Activated CD4-positive, alpha-beta T cell treated with anti-CD3 and anti-CD28 coated beads, Interleukin-2, amount 10 ng/mL, durations not matched to agents 24 days and 14 days (primary cell): Measurements from ENCODE around the gene PYGB. TPM values are rescaled to one million over a fixed set of nuclear protein-coding genes. Genes with fewer than 3 reads are reported as not detected.

Source experiments
- DNase-seq: peaks from one replicate; pipeline ENCODE4 v3.0.0; 2022
- H3K27ac Mint-ChIP-seq: one replicate; pipeline ENCODE4 v1.8.0; 2022; ENCODE audit warnings: mild to moderate bottlenecking, mixed read lengths
- H3K27me3 Mint-ChIP-seq: one replicate; pipeline ENCODE4 v1.8.0; 2022; ENCODE audit warnings: mixed read lengths
- H3K36me3 Mint-ChIP-seq: one replicate; pipeline ENCODE4 v1.8.0; 2022; ENCODE audit warnings: low read depth, mild to moderate bottlenecking, mixed read lengths
- H3K4me1 Mint-ChIP-seq: one replicate; pipeline ENCODE4 v1.8.0; 2021; ENCODE audit warnings: mixed read lengths
- H3K4me3 Mint-ChIP-seq: one replicate; pipeline ENCODE4 v1.8.0; 2022; ENCODE audit warnings: mild to moderate bottlenecking, moderate library complexity, mixed read lengths
- H3K9me3 Mint-ChIP-seq: one replicate; pipeline ENCODE4 v1.8.0; 2021; ENCODE audit warnings: mixed read lengths
- intact Hi-C: fragments of 100-400 bp; cut with micrococcal nuclease; formaldehyde crosslinking; loops from one replicate; pipeline ENCODE4 v1.15.1; 2023
- total RNA-seq: library from RNA; stranded (reverse); gene quantifications from 2 replicates; pipeline ENCODE4 v1.2.3, GENCODE V29; 2022

The PYGB gene
- total RNA-seq, 1 donor from 2014 or later, result 36.6 TPM

DNA sequence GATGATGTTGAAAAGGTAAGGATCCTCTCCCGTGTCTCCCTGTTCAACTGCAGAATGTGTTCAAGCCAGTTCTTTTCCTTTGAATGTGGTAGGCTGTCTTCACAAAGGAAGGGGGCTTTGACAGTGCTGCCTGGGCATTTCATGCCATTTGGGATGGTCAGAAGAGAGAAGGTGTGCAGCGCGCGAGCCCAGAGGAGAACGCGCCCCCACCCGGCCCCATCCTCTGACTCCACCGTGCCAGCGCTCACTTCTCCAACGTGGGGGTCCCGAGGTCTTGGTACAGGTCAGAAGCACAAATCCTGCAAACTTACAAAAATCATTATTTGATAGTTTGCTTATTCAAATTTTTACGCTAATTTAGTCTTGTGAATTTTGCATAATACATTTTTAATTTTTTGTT lies 38.0 kb upstream of the PYGB start:
- intact Hi-C loops, result no loop called here
- Mint-ChIP-seq H3K4me3 (no peak overlapping the region), H3K36me3 (peaks cover 1% of the 10 kb centered on the region), H3K4me1 (peaks cover 3% of the 10 kb centered on the region), H3K27ac (no peak overlapping the region), H3K9me3 (no peaks in the 10 kb centered on the region), H3K27me3 (no peaks in the 10 kb centered on the region)
- DNase-seq, result no peak

- Mint-ChIP-seq H3K27ac (no peak overlapping the region), H3K4me1 (peaks cover 3% of the 10 kb centered on the region), H3K9me3 (no peaks in the 10 kb centered on the region), H3K27me3 (no peaks in the 10 kb centered on the region), H3K36me3 (peaks cover 1% of the 10 kb centered on the region), H3K4me3 (no peak overlapping the region)
- DNase-seq, result no peak
- intact Hi-C loops, result no loop called here
Observed at GRCh38 chr20:25211273-25211672, 36.6 kb upstream of the PYGB start.

DNA sequence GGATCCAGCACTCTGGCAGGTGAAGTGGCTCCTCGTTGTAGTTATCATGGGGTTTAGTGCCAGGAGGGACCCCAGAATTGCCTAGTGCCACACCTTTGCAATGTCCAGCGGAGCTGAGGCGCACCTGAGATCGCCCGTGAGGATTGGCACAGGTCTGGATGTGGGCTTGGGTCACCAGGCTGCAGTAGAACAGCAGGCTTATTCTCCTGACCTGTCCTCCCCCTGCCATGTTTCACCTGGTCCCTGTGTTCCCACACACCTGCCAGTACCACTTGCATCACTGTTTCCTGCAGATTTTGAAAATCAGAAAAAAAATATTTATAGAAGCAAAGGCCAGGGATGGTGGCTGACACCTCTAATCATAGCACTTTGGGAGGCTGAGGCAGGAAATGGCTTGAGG lies 35.6 kb upstream of the PYGB start:
- peaks cover 3% of the 10 kb centered on the region for H3K36me3 Mint-ChIP-seq
- no peaks in the 10 kb centered on the region for H3K9me3 Mint-ChIP-seq
- intact Hi-C loops, result no loop called here
- H3K27me3 Mint-ChIP-seq, result no peaks in the 10 kb centered on the region
- no peak overlapping the region for H3K27ac Mint-ChIP-seq
- no peak for DNase-seq
- no peak overlapping the region for H3K4me3 Mint-ChIP-seq
- peaks cover 3% of the 10 kb centered on the region for H3K4me1 Mint-ChIP-seq

- H3K9me3 Mint-ChIP-seq, result no peaks in the 10 kb centered on the region
- H3K27me3 Mint-ChIP-seq, result no peaks in the 10 kb centered on the region
- no peak overlapping the region for H3K27ac Mint-ChIP-seq
- H3K36me3 Mint-ChIP-seq, result peaks cover 5% of the 10 kb centered on the region
- H3K4me3 Mint-ChIP-seq, result no peak overlapping the region
- H3K4me1 Mint-ChIP-seq, result peaks cover 3% of the 10 kb centered on the region
- DNase-seq, result no peak
- intact Hi-C loops, result no loop called here
Observed at GRCh38 chr20:25213566-25214425, 34.1 kb upstream of the PYGB start.

- Mint-ChIP-seq H3K36me3 (peaks cover 7% of the 10 kb centered on the region), H3K27me3 (no peaks in the 10 kb centered on the region), H3K9me3 (no peaks in the 10 kb centered on the region), H3K4me3 (no peak overlapping the region), H3K4me1 (peaks cover 3% of the 10 kb centered on the region), H3K27ac (no peak overlapping the region)
- no peak for DNase-seq
- intact Hi-C loops, result no loop called here
Observed at GRCh38 chr20:25214426-25214790, 33.5 kb upstream of the PYGB start.

DNA sequence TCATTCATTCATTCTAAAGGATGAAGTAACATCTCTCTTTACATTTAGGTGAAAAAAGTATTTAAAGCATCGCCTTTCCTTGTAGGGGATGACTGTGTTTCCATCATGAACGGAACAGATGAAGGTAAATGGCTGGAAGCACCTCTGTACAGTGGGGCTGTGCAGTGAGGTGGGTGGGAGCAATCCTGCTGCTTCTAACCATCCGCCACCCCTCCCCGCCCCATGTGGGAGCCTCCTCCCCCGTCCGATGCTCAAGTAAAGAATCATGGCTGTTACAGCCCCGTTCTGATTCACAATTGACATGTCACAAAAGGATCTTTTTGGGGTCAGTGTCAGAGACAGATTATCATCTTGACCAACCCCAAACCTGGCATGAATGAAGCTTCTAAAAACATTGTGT lies 33.1 kb upstream of the PYGB start:
- Mint-ChIP-seq H3K36me3 (peaks cover 7% of the 10 kb centered on the region), H3K4me3 (no peak overlapping the region), H3K27ac (no peak overlapping the region), H3K4me1 (no peaks in the 10 kb centered on the region), H3K9me3 (no peaks in the 10 kb centered on the region), H3K27me3 (no peaks in the 10 kb centered on the region)
- DNase-seq, result no peak
- intact Hi-C loops, result no loop called here

GRCh38 chr20:25215521-25215920 lies 32.4 kb upstream of the PYGB start:
- H3K27ac Mint-ChIP-seq, result no peak overlapping the region
- intact Hi-C loops, result no loop called here
- peaks cover 7% of the 10 kb centered on the region for H3K36me3 Mint-ChIP-seq

DNA sequence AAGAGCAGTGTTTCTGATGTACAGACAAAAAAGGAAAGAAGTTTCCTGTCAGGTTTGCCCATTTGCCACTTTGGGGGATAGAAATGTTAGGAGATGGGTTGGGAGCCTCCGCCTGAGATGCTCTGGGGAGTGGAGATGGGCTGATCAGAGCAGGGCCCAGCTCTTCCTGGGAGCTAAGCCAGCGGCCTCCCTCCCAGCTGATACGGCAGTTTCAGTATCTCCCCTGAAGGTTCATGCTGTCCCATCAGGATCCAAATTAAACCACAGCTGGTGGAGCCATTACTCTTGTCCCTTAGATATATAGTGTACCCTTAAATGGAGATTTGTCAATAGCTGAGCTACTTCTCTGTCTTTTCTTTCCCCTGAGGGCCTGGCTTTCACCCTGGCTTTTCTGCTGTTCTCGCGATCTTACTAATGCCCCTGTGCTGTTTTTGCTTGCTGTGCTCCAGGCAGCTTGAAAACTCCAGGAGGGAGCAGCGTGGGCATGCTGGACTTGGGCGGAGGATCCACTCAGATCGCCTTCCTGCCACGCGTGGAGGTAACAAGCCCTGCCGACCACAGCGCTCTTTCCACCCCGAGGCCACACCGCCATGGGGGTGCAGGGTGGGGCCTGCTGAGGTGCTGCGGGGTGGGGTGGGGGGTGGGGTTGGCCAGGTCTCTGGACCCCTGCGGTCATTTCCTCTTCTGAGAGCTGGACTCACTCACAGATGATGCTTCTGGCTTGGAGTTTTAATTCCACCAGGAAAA lies 31.5 kb upstream of the PYGB start:
- no peaks in the 10 kb centered on the region for H3K4me1 Mint-ChIP-seq
- H3K36me3 Mint-ChIP-seq, result peaks cover 6% of the 10 kb centered on the region
- no peak overlapping the region for H3K27ac Mint-ChIP-seq
- H3K27me3 Mint-ChIP-seq, result no peaks in the 10 kb centered on the region
- no peak for DNase-seq
- H3K4me3 Mint-ChIP-seq, result no peak overlapping the region
- no peaks in the 10 kb centered on the region for H3K9me3 Mint-ChIP-seq
- intact Hi-C loops, result no loop called here

More at GRCh38 chr20:25215521-25215920, 32.4 kb upstream of the PYGB start:
- Mint-ChIP-seq H3K4me3 (no peak overlapping the region), H3K9me3 (no peaks in the 10 kb centered on the region), H3K27me3 (no peaks in the 10 kb centered on the region), H3K4me1 (no peaks in the 10 kb centered on the region)
- no peak for DNase-seq

- Mint-ChIP-seq H3K27ac (no peak overlapping the region), H3K9me3 (no peaks in the 10 kb centered on the region), H3K4me3 (no peak overlapping the region), H3K4me1 (peaks cover 3% of the 10 kb centered on the region), H3K27me3 (no peaks in the 10 kb centered on the region), H3K36me3 (peaks cover 9% of the 10 kb centered on the region)
- intact Hi-C loops, result no loop called here
- DNase-seq, result no peak
Observed at GRCh38 chr20:25217161-25218108, 30.4 kb upstream of the PYGB start.

DNA sequence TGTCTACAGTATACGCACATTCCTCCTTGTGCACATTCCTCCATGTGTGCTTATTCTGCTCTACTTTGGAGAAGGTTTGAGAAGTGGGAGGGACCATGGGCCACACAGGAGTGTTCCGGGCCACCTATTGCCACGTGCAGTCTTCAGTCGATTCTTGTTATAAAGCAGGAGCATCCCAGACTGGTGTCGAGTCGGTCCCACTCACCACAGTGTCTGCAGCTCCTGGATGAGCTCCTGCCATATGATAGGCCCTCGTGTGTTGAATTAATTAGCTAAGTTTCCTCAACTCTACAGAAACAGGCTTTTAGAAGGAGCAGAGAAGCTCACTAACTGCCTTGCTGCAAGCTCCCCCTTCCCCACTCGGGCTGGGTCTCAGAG lies 29.8 kb upstream of the PYGB start:
- Mint-ChIP-seq H3K4me1 (peaks cover 5% of the 10 kb centered on the region), H3K9me3 (no peaks in the 10 kb centered on the region), H3K36me3 (peaks cover 9% of the 10 kb centered on the region), H3K27me3 (no peaks in the 10 kb centered on the region), H3K27ac (no peak overlapping the region), H3K4me3 (no peak overlapping the region)
- DNase-seq, result no peak
- intact Hi-C loops, result no loop called here

DNA sequence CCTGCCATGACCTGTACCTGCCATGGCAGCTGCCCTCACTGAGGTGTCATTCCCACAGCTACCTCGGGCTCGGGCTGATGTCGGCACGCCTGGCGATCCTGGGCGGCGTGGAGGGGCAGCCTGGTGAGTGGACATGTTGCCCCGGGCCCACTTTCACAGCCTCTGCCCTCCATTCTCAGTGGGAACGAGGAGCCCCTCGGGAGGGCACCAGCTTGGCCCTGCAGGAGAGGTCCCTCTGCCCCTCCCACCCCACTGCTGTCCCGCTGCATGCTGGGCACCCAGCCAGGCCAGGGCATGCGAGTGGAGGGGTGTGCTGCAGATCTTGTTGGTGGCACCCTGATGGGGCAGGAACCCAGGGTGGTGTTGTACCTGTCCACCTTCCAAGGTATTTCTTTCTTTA lies 29.4 kb upstream of the PYGB start:
- Mint-ChIP-seq H3K4me1 (peaks cover 9% of the 10 kb centered on the region), H3K27me3 (no peaks in the 10 kb centered on the region), H3K36me3 (peaks cover 11% of the 10 kb centered on the region), H3K27ac (no peak overlapping the region), H3K4me3 (no peak overlapping the region), H3K9me3 (no peaks in the 10 kb centered on the region)
- no peak for DNase-seq
- intact Hi-C loops, result no loop called here

- H3K27ac Mint-ChIP-seq, result no peak overlapping the region
- intact Hi-C loops, result no loop called here
- no peak for DNase-seq
- peaks cover 9% of the 10 kb centered on the region for H3K4me1 Mint-ChIP-seq
- no peaks in the 10 kb centered on the region for H3K27me3 Mint-ChIP-seq
- peaks cover 11% of the 10 kb centered on the region for H3K36me3 Mint-ChIP-seq
- no peaks in the 10 kb centered on the region for H3K9me3 Mint-ChIP-seq
- H3K4me3 Mint-ChIP-seq, result no peak overlapping the region
Observed at GRCh38 chr20:25219365-25219764, 28.5 kb upstream of the PYGB start.

DNA sequence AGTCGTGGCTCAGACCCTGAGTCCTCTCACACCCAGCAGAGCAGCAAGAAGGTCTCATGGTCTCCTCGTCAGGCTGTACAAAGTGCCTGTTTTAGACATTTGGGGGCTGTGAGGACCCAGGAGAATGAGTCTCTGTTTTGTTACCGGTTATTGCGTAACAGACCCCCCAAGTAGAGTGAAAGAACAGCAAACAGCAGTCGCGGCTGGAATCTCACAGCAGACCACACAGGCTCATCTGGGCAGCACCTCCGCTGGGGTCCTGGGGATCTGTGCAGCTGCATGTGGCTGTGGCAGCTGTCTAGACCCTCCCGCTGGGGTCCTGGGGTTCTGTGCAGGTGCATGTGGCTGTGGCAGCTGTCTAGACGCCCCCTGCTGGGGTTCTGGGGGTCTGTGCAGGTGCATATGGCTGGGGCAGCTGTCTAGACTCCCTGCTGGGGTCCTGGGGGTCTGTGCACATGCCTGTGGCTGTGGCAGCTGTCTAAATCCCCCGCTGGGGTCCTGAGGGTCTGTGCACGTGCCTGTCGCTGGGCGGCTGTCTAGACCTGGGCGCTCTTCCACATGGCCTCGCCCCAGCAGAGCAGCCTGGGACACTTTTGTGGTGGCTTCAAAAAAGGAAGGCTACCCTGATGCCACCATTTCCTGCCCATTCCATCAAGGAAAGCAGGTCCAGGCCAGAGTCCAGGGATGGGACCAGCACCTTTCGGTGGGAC lies 27.7 kb upstream of the PYGB start:
- intact Hi-C loops, result no loop called here
- DNase-seq, result no peak
- peaks cover 9% of the 10 kb centered on the region for H3K4me1 Mint-ChIP-seq
- H3K4me3 Mint-ChIP-seq, result no peak overlapping the region
- no peaks in the 10 kb centered on the region for H3K9me3 Mint-ChIP-seq
- no peaks in the 10 kb centered on the region for H3K27me3 Mint-ChIP-seq
- H3K27ac Mint-ChIP-seq, result no peak overlapping the region
- peaks cover 11% of the 10 kb centered on the region for H3K36me3 Mint-ChIP-seq
